Spleen (tissue), 11 donors: Measurements from ENCODE around the gene DNAAF5. TPM values are rescaled to one million over a fixed set of nuclear protein-coding genes. Genes with fewer than 3 reads are reported as not detected.

Source experiments
- DNase-seq: peaks from one replicate; pipeline ENCODE4 v3.0.0-alpha.2; 2020
- H3K27ac ChIP-seq, 8 donors: fragments of 200-600 bp; sonication (generic) in 7 of 8; 1 replicate in 4 of 8; 2 replicates in 4 of 8; pipeline versions ENCODE4 v1.5.0 to v1.8.0; 2016 to 2021; ENCODE audit warnings: inconsistent platforms in 4 of 8, mild to moderate bottlenecking in 4 of 8, moderate library complexity in 1 of 8
- H3K27me3 ChIP-seq, 7 donors: fragments of 200-600 bp; sonication (generic) in 6 of 7; replicated peaks in 1 of 7; 1 replicate in 4 of 7; 2 replicates in 3 of 7; pipeline versions ENCODE4 v1.5.0 to v1.8.0; 2016 to 2021; ENCODE audit warnings: inconsistent platforms in 3 of 7, mild to moderate bottlenecking in 1 of 7
- H3K36me3 ChIP-seq, 6 donors: fragments of 200-600 bp; sonication (generic) in 5 of 6; 1 replicate in 4 of 6; 2 replicates in 2 of 6; pipeline versions ENCODE4 v1.5.0 to v1.8.0; 2016 to 2021; ENCODE audit warnings: inconsistent platforms in 2 of 6
- H3K4me1 ChIP-seq, 6 donors: fragments of 200-600 bp; sonication (generic) in 5 of 6; 1 replicate in 3 of 6; 2 replicates in 3 of 6; pipeline versions ENCODE4 v1.5.0 to v1.8.0; 2016 to 2021; ENCODE audit warnings: inconsistent platforms in 3 of 6
- H3K4me3 ChIP-seq, 8 donors: fragments of 200-600 bp; sonication (generic) in 7 of 8; 1 replicate in 4 of 8; 2 replicates in 4 of 8; pipeline versions ENCODE4 v1.5.0 to v1.8.0; 2016 to 2021; ENCODE audit warnings: inconsistent platforms in 4 of 8, mild to moderate bottlenecking in 4 of 8, moderate library complexity in 2 of 8
- H3K9me3 ChIP-seq, 8 donors: fragments of 200-600 bp; sonication (generic) in 7 of 8; 1 replicate in 4 of 8; 2 replicates in 4 of 8; pipeline versions ENCODE4 v1.5.0 to v1.8.0; 2016 to 2021; ENCODE audit warnings: inconsistent platforms in 4 of 8
- CTCF ChIP-seq, 11 experiments: fragments of 200-600 bp in 7 of 11; fragments of 450-650 bp in 4 of 11; sonication (generic) in 4 of 11; IDR thresholded peaks in 8 of 11; conservative IDR thresholded peaks in 3 of 11; 1 replicate in 7 of 11; 2 replicates in 4 of 11; pipeline versions ENCODE4 v1.4.0 to v1.8.0; 2016 to 2021; ENCODE audit warnings: antibody characterized with exemption in 11 of 11, inconsistent platforms in 4 of 11, mild to moderate bottlenecking in 1 of 11
- POLR2A ChIP-seq, 3 donors: fragments of 450-650 bp; IDR thresholded peaks; one replicate each; pipeline ENCODE4 v1.5.1; 2017; ENCODE audit warnings: antibody characterized with exemption in 3 of 3, mild to moderate bottlenecking in 1 of 3
- POLR2AphosphoS5 ChIP-seq, 3 donors: sonication (generic); formaldehyde crosslinking; IDR thresholded peaks; one replicate each; pipeline ENCODE4 v1.5.1; 2017; ENCODE audit warnings: antibody characterized with exemption in 3 of 3
- WGBS, 5 donors: extraction: QIAGEN DNeasy Blood & Tissue Kit in 3 of 5; methylation state at CpG; one replicate each; pipeline versions ENCODE4 v1.1.5 to v1.1.7; 2013 to 2018; 5-methylcytosine and 5-hydroxymethylcytosine counted together
- intact Hi-C: fragments of 100-400 bp; cut with DNase I; formaldehyde crosslinking; loops from one replicate; pipeline ENCODE4 v1.15.0; 2023; ENCODE audit warnings: low total_unique reads
- polyA plus RNA-seq, 3 donors: library from polyadenylated mRNA; stranded (reverse); fragments of 200-250 nt; gene quantifications; one replicate each; pipeline ENCODE4 v1.2.1, GENCODE V29; 2013
- total RNA-seq, 7 donors: library from RNA; depleted of rRNA in 3 of 7; stranded (reverse); fragments of >200 nt in 3 of 7; fragmentation: NEBNext Ultra II Directional in 4 of 7; extraction: Animal tissue kit (Norgen Biotek cat#: 25700) in 4 of 7; gene quantifications; one replicate each; pipeline versions ENCODE4 v1.1.0 to v1.2.1, GENCODE V29; 2016 to 2021
- donor health status: healthy with polysubstance abuse.
- donor health status: DM: no; HTN: no; CAD: no; lungs with moderate emphysema.
- donor health status: DM: no; HTN: no; CAD: no.
- donor health status: Bipolar disorder and iron deficiency.
- donor health status: healthy.
- donor health status: DM: no; HTN: no; CAD: no.
- donor health status: DM: yes; HTN: yes; CAD: no.

DNAAF5 gene
- total and polyA plus RNA-seq, 10 donors: 7.5 to 22.4 (median 18.1) TPM

- peaks cover 0 to 9% (median 0%) of the 10 kb centered on the region in 6 donors for H3K4me1 ChIP-seq
- H3K4me3 ChIP-seq: no peak overlapping the region
- DNase-seq: peak; percentile 36
- intact Hi-C loops: no loop called here
- TF ChIP-seq POLR2A (IDR thresholded peaks at IDR 0.05): no peak
- TF ChIP-seq POLR2AphosphoS5 (IDR thresholded peaks at IDR 0.05): no peak
- no peak for TF ChIP-seq CTCF (IDR thresholded peaks at IDR 0.05 in 8 of 11, conservative IDR thresholded peaks at IDR 0.05 in 3 of 11)
- 96 to 98% (median 97%) methylated on average over 20 of the region's 20 CpGs for WGBS, 5 donors
- H3K27me3 ChIP-seq: no peaks in the 10 kb centered on the region
- H3K9me3 ChIP-seq: peaks cover 0 to 2% (median 0%) of the 10 kb centered on the region in 8 donors
- H3K27ac ChIP-seq: no peak overlapping the region
- peaks cover 0 to 58% (median 24%) of the 10 kb centered on the region in 6 donors for H3K36me3 ChIP-seq
Observed at GRCh38 chr7:744854-745430, 18.4 kb downstream of the DNAAF5 start.

- peak; percentile 61 for DNase-seq
- WGBS, 5 donors: 85 to 88% (median 86%) methylated on average over 23 of the region's 23 CpGs
Observed at GRCh38 chr7:745431-746154, 19.1 kb downstream of the DNAAF5 start.

GRCh38 chr7:746155-747061, 19.9 kb downstream of the DNAAF5 start:
- DNase-seq: peak; percentile 69
- Histone ChIP-seq H3K36me3 (peaks cover 0 to 58% (median 14%) of the 10 kb centered on the region in 6 donors), H3K4me1 (peaks cover 0 to 9% (median 0%) of the 10 kb centered on the region in 6 donors), H3K9me3 (peaks cover 0 to 2% (median 0%) of the 10 kb centered on the region in 8 donors), H3K4me3 (no peak overlapping the region), H3K27ac (peak overlapping the region in 3 of 8 donors; percentile 11 to 56 (median 24)), H3K27me3 (no peaks in the 10 kb centered on the region)
- 86 to 92% (median 89%) methylated on average over 38 to 40 of the region's 40 CpGs for WGBS, 5 donors
- TF ChIP-seq POLR2AphosphoS5 (IDR thresholded peaks at IDR 0.05): peak in 2 of 3 donors; percentile 15 to 35
- TF ChIP-seq POLR2A (IDR thresholded peaks at IDR 0.05): no peak
- TF ChIP-seq CTCF (IDR thresholded peaks at IDR 0.05 in 8 of 11, conservative IDR thresholded peaks at IDR 0.05 in 3 of 11): no peak
- intact Hi-C loops: no loop called here

More at GRCh38 chr7:745431-746154, 19.1 kb downstream of the DNAAF5 start:
- H3K27ac ChIP-seq: peak overlapping the region in 3 of 8 donors; percentile 11 to 56 (median 24)
- H3K4me3 ChIP-seq: no peak overlapping the region
- TF ChIP-seq POLR2A (IDR thresholded peaks at IDR 0.05) (no peak), POLR2AphosphoS5 (IDR thresholded peaks at IDR 0.05) (peak in 2 of 3 donors; percentile 39 to 48), CTCF (IDR thresholded peaks at IDR 0.05 in 8 of 11, conservative IDR thresholded peaks at IDR 0.05 in 3 of 11) (no peak)
- H3K4me1 ChIP-seq: peaks cover 0 to 9% (median 0%) of the 10 kb centered on the region in 6 donors
- intact Hi-C loops: no loop called here
- H3K9me3 ChIP-seq: peaks cover 0 to 2% (median 0%) of the 10 kb centered on the region in 8 donors
- peaks cover 0 to 58% (median 19%) of the 10 kb centered on the region in 6 donors for H3K36me3 ChIP-seq
- H3K27me3 ChIP-seq: no peaks in the 10 kb centered on the region
